HUES6 (cell line): ENCODE results near the gene NMD3.
"Not testable (repeated sequence)": the region's sequence is repeated elsewhere in the genome, so short reads cannot be mapped to it uniquely, and the experiment has no call there.

Experiments
- H3K27ac ChIP-seq: 2 replicates; pipeline ENCODE4 v1.7.0; 2013; ENCODE audit warnings: low read depth, mild to moderate bottlenecking, low read length, inconsistent platforms
- H3K27me3 ChIP-seq: 2 replicates; pipeline ENCODE4 v1.6.1; 2013; ENCODE audit warnings: low read length; ENCODE audit not compliant: control insufficient read depth, insufficient read depth
- H3K36me3 ChIP-seq: 2 replicates; pipeline ENCODE4 v1.6.1; 2013; ENCODE audit warnings: low read length; ENCODE audit not compliant: control insufficient read depth, insufficient read depth
- H3K4me1 ChIP-seq: 2 replicates; pipeline ENCODE4 v1.6.1; 2013; ENCODE audit warnings: low read length; ENCODE audit not compliant: control insufficient read depth, insufficient read depth
- H3K4me3 ChIP-seq: 2 replicates; pipeline ENCODE4 v1.5.1; 2013; ENCODE audit warnings: low read depth, low read length
- H3K9ac ChIP-seq: one replicate; pipeline ENCODE4 v1.6.1; 2013; ENCODE audit warnings: mild to moderate bottlenecking, low read length
- H3K9me3 ChIP-seq: 2 replicates; pipeline ENCODE4 v1.6.1; 2013; ENCODE audit warnings: low read depth, low read length; ENCODE audit not compliant: control insufficient read depth, insufficient read depth

NMD3 gene

GRCh38 chr3:161265916-161266571, 44.9 kb downstream of the NMD3 start:
- Histone ChIP-seq H3K27ac (no peak overlapping the region), H3K27me3 (no peaks in the 10 kb centered on the region), H3K4me3 (no peak overlapping the region), H3K4me1 (no peaks in the 10 kb centered on the region), H3K9me3 (peaks cover 8% of the 10 kb centered on the region; the same call in 1 of the 2 replicates), H3K36me3 (peaks cover 3% of the 10 kb centered on the region; the same call in 1 of the 2 replicates), H3K9ac (no peak overlapping the region)

GRCh38 chr3:161266731-161267150, 45.6 kb downstream of the NMD3 start:
- H3K9me3 ChIP-seq = peaks cover 8% of the 10 kb centered on the region; the same call in 1 of the 2 replicates
- H3K27ac ChIP-seq = no peak overlapping the region
- no peaks in the 10 kb centered on the region for H3K27me3 ChIP-seq
- no peaks in the 10 kb centered on the region for H3K4me1 ChIP-seq
- H3K36me3 ChIP-seq = peaks cover 3% of the 10 kb centered on the region; the same call in 1 of the 2 replicates
- H3K9ac ChIP-seq = no peak overlapping the region
- no peak overlapping the region for H3K4me3 ChIP-seq

GRCh38 chr3:161267646-161268045, 46.5 kb downstream of the NMD3 start:
- peaks cover 3% of the 10 kb centered on the region; the same call in 1 of the 2 replicates for H3K36me3 ChIP-seq
- no peak overlapping the region for H3K4me3 ChIP-seq
- H3K9me3 ChIP-seq = peaks cover 8% of the 10 kb centered on the region; the same call in 1 of the 2 replicates
- no peak overlapping the region for H3K9ac ChIP-seq
- H3K4me1 ChIP-seq = no peaks in the 10 kb centered on the region
- no peaks in the 10 kb centered on the region for H3K27me3 ChIP-seq
- H3K27ac ChIP-seq = no peak overlapping the region

- H3K27me3 ChIP-seq = no peaks in the 10 kb centered on the region
- no peaks in the 10 kb centered on the region for H3K4me1 ChIP-seq
- peaks cover 7% of the 10 kb centered on the region; the same call in 1 of the 2 replicates for H3K9me3 ChIP-seq
- H3K4me3 ChIP-seq = no peak overlapping the region
- H3K27ac ChIP-seq = no peak overlapping the region
- no peaks in the 10 kb centered on the region; the same call in 1 of the 2 replicates for H3K36me3 ChIP-seq
- H3K9ac ChIP-seq = no peak overlapping the region
These were observed 47.5 kb downstream of the NMD3 start for GRCh38 chr3:161268601-161269000.

GRCh38 chr3:161270991-161271390, 49.9 kb downstream of the NMD3 start:
- no peaks in the 10 kb centered on the region for H3K9me3 ChIP-seq
- H3K9ac ChIP-seq = no peak overlapping the region
- no peaks in the 10 kb centered on the region for H3K4me1 ChIP-seq
- H3K27ac ChIP-seq = no peak overlapping the region
- no peaks in the 10 kb centered on the region for H3K27me3 ChIP-seq
- peaks cover 6% of the 10 kb centered on the region for H3K36me3 ChIP-seq
- H3K4me3 ChIP-seq = no peak overlapping the region

GRCh38 chr3:161271646-161272045, 50.5 kb downstream of the NMD3 start:
- Histone ChIP-seq H3K9ac (no peak overlapping the region), H3K27ac (no peak overlapping the region), H3K4me1 (no peaks in the 10 kb centered on the region), H3K9me3 (no peaks in the 10 kb centered on the region), H3K36me3 (peaks cover 8% of the 10 kb centered on the region), H3K4me3 (no peak overlapping the region), H3K27me3 (no peaks in the 10 kb centered on the region)

- H3K27ac ChIP-seq = no peak overlapping the region
- peaks cover 8% of the 10 kb centered on the region for H3K36me3 ChIP-seq
- no peaks in the 10 kb centered on the region for H3K4me1 ChIP-seq
- no peaks in the 10 kb centered on the region for H3K9me3 ChIP-seq
- no peak overlapping the region for H3K9ac ChIP-seq
- H3K4me3 ChIP-seq = no peak overlapping the region
- H3K27me3 ChIP-seq = no peaks in the 10 kb centered on the region
These were observed 51.4 kb downstream of the NMD3 start for GRCh38 chr3:161272524-161272923.

- H3K9me3 ChIP-seq = peaks cover 11% of the 10 kb centered on the region
- H3K27me3 ChIP-seq = no peaks in the 10 kb centered on the region
- H3K9ac ChIP-seq = no peak overlapping the region
- H3K27ac ChIP-seq = no peak overlapping the region
- H3K36me3 ChIP-seq = peaks cover 8% of the 10 kb centered on the region
- no peak overlapping the region for H3K4me3 ChIP-seq
- H3K4me1 ChIP-seq = no peaks in the 10 kb centered on the region
These were observed 52.6 kb downstream of the NMD3 start for GRCh38 chr3:161273589-161274218.

GRCh38 chr3:161274691-161275298, 53.7 kb downstream of the NMD3 start:
- Histone ChIP-seq H3K9me3 (peaks cover 20% of the 10 kb centered on the region), H3K9ac (no peak overlapping the region), H3K27me3 (no peaks in the 10 kb centered on the region), H3K4me1 (no peaks in the 10 kb centered on the region), H3K36me3 (peaks cover 8% of the 10 kb centered on the region), H3K4me3 (no peak overlapping the region), H3K27ac (no peak overlapping the region)

- Histone ChIP-seq H3K27ac (no peak overlapping the region), H3K9me3 (peaks cover 20% of the 10 kb centered on the region), H3K27me3 (no peaks in the 10 kb centered on the region), H3K9ac (no peak overlapping the region), H3K36me3 (peaks cover 8% of the 10 kb centered on the region), H3K4me1 (no peaks in the 10 kb centered on the region), H3K4me3 (no peak overlapping the region)
These were observed 54.8 kb downstream of the NMD3 start for GRCh38 chr3:161275919-161276318.

- not testable (repeated sequence) for H3K27me3 ChIP-seq, H3K9ac ChIP-seq, H3K36me3 ChIP-seq, H3K4me3 ChIP-seq, H3K4me1 ChIP-seq, H3K27ac ChIP-seq
- H3K9me3 ChIP-seq = peaks cover 23% of the 10 kb centered on the region
These were observed 61.3 kb downstream of the NMD3 start for GRCh38 chr3:161282387-161282786.
